ENCODE results near the gene SH2D4B.

SH2D4B gene

DNA sequence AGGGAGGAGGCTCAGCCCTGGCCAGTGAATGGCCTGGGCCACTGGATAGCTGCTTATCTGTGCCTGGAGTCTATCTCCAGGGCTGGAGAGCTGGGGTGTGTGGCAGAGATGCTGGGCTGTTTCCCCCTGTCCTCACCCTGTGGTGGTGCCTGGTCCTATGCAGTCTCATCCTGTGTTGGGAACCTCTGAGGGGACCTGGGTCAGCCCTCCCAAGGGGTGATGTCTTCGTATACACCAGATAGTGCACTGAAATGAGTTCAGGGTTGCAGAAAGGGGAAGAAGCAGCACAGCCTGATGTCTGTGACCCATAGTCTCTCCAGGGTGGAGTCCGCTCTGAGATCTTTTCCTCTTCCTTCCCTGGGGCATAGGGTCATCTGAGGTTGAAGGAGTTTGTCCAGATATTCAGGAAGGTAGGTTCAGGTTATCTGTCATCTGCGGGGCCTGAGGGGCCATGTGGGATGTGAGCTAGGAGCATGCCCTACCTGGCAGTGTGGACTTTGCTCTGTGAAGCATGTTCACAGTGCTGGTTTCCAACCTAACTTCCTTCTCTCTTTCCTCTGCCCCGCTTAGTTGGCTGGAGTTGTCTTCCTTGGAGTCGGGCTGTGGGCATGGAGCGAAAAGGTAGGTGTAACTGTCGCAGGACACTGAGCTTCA is 33.4 kb upstream of the SH2D4B start:
- no peak for DNase-seq (ENCODE audit: low read depth in 2 of 2)

DNA sequence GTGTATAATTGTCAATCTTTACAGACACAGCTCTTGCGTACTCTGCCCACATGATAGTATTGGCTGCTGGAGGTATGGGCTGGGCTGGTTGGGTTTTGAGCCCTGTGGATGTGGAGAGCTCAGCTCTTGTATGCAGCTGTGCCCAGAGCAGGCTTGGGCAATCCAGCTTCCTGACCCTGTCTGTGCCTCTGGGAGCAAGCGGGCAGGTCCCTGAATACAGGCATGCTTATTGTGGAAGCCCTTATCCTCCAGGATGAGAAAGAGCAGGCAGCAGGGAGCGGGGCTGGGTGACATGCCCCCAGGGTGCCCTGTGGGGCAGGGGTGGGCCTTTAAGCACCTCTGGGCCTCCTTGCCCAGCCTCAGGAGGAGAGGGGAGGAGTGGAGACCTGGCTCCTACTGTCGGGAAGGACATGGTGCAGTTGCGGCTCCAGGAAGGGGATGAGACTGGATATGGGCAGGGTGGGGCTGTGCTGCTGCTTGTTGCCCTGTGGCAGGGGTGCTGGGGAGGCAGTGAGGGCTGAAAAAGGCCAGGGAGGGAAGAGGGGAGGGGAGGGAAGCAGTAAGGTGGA is 32.7 kb upstream of the SH2D4B start:
- DNase-seq (ENCODE audit: low read depth in 2 of 2), result no peak

DNA sequence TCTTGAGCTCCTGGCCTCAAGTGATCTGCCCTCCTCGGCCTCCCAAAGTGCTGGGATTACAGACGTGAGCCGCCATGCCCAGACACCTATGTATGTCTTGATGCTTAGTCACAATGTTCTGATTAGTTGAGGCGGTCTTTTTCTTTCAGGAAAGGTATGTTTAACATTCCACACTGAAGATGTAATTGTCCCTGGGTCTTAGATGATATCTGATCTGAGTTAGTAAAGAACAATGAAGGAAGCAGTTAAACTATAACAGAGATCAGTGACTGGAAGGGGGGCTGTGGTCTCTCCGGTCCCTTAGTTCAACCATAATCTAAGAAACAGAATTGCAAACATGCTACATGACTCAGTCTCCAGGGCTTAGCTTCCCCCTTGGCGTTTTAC is 31.5 kb upstream of the SH2D4B start:
- DNase-seq (ENCODE audit: low read depth in 2 of 2), result no peak

DNA sequence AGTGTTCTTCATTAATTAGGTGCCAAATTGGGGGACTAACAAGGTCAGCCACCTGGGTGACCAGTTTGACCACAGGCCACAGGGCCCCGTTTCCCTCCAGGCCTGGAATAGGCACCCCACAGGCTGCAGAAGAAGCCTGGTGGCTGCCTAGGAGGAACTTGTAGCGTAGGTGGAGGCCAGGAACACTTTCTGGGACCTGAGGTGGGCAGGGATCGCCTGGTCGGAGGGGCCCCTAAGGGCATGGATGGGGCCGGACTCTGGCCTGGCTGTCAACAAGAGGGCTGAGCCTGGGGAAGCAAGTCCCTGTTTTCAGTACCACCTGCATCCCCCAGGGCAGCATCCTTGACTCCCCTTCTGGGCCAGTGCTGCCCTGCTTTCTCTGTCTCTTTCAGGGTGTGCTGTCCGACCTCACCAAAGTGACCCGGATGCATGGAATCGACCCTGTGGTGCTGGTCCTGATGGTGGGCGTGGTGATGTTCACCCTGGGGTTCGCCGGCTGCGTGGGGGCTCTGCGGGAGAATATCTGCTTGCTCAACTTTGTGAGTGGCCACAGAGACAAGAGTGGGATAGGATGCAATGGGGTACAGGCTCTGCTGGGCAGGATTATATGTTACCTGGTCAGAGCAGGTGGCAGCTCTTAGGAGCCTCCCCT is 30.7 kb upstream of the SH2D4B start:
- no peak for DNase-seq (ENCODE audit: low read depth in 2 of 2)

DNA sequence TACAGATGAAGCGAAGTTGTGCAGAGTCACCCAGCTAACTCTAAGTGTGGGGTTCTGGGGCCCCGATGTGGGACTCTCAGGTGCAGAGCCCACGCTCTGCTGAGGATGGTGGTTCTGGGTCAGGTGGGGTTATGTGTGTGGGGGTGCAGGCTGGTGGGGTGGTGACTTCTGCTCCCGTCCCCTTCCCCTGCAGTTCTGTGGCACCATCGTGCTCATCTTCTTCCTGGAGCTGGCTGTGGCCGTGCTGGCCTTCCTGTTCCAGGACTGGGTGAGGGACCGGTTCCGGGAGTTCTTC is 28.6 kb upstream of the SH2D4B start:
- no peak for DNase-seq (ENCODE audit: low read depth in 2 of 2)

DNA sequence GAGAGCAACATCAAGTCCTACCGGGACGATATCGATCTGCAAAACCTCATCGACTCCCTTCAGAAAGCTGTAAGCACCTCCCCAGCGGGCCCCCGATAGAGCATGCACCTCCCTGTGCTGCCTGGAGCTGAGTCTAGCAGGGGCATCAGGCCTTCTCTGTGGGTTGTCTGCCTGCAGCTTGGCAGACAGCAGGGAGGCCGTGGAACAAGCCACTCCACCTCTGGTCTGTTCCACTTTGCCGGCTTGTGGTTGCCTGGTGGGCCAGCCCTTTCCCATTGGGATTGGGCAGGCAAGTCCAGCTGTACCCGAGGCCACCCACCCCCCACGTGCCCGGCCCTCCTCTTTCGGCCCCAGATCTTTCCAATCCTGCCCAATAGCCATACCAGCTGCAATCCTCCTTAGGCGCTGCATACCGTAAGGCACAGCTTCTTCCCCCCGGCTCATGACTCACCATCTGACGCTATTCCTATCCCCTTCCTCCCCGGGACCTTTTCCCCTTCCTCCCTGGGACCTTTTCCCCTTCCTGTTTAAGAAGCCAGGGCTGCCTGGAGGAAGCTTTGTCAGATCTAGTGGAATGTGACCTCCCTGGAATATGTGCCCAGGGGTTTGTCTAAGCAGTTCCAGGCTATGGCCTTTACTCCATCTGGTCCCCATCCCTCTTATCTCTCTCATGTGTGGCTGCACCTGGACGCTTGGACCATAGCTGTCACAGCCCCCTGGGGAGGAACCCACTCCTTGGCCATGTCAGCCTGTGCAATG is 28.1 kb upstream of the SH2D4B start:
- no peak for DNase-seq (ENCODE audit: low read depth in 2 of 2)

DNA sequence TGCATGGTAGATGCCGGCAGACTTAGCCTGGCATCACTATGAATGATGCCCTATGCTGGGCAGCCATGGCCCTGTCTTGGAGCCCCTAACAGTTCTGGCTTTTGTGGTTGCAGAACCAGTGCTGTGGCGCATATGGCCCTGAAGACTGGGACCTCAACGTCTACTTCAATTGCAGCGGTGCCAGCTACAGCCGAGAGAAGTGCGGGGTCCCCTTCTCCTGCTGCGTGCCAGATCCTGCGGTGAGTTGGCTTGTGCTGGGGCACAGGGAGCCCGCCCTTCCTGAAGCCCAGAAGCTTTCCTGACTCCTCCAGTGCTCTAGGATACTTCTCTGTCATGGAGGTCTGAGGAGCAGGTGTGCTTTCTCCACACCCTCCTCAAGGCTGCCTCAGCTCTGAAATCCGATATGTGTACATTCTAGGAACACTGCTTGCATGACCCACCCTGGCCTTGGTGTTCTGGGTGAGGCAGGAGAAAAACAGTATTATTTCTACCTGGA is 25.6 kb upstream of the SH2D4B start:
- no peak for DNase-seq (ENCODE audit: low read depth in 2 of 2)

DNA sequence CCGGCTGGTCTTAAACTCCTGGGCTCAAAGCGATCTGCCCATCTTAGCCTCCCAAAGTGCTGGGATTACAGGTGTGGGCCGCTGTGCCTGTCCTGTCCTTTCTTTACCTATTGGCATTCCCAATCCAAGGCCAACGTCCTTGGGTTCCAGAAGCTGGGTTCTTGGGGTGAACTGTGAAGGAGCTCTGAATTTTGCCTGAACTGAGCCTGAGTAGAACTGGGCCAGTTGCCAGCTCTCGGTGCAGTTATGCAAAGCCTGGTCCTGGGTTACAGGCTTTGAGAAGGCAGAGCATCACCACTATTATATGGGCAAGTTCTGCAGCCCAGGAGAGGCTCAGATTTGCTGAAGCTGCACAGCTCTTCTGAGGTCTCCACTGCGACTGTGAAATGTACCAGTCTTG is 24.6 kb upstream of the SH2D4B start:
- DNase-seq (ENCODE audit: low read depth in 2 of 2), result no peak

DNA sequence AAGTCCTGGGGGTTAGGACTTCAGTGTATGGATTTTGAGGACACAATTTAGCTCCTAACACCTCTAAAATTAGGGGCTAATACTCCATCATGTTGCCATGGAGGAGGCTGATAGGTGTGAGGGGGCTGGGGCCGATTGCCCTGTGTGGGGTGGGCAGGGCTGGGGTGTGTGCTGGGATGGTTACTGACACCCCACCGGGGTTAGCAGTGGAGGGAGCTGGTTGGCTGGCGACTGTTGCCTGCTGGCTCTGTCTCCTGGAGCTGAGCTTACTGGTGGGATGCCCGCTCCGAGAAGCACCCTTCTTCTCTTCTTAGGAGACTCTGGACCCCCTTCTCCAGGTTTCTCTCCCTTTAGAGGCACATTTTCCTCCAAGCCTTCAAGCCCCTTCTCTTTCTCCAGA is 22.2 kb upstream of the SH2D4B start:
- DNase-seq (ENCODE audit: low read depth in 2 of 2), result no peak

DNA sequence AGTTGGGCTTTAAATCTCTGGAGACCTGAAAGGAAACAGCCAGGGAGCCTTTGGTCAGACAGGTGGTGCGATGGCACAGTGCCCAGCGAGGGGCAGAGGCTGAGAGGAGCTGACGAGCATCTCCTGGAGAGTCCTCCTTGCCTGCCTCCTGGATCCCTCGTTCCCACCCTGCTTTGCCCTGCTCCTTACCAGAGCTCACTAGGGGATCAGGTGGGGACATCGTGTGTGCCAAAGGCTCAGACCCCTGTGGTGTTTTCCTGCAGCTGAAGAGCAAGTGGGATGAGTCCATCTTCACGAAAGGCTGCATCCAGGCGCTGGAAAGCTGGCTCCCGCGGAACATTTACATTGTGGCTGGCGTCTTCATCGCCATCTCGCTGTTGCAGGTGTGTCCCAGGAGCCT is 21.8 kb upstream of the SH2D4B start:
- DNase-seq (ENCODE audit: low read depth in 2 of 2), result no peak

DNA sequence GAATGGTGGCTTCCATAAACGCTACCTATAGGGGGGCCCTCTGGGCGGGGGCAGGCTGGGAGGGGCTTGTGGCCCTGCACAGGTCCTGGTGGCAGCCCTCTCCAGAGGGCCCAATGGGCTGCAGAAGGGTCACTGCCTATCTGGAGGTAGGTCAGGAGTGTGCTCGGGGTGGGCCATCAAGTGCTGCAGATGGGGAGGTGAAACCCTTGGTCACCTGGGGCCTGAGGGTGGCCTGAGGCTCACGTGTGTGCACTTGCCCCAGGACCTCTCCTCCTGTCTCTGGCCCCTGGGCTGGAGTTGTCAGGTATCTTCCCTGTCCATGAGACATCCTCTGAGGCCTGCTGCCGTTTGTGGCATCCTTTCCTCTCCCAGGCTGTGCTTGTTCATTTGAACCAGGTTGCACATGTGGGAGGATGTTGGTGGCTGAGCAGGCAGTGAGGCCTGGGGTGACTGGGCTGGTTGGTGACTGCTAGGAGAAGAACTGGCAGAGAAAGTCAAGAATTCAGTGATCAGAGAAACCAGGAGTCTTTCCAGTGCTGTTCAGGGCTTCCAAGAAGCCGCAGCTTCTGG is 21.1 kb upstream of the SH2D4B start:
- no peak for DNase-seq (ENCODE audit: low read depth in 2 of 2)

DNA sequence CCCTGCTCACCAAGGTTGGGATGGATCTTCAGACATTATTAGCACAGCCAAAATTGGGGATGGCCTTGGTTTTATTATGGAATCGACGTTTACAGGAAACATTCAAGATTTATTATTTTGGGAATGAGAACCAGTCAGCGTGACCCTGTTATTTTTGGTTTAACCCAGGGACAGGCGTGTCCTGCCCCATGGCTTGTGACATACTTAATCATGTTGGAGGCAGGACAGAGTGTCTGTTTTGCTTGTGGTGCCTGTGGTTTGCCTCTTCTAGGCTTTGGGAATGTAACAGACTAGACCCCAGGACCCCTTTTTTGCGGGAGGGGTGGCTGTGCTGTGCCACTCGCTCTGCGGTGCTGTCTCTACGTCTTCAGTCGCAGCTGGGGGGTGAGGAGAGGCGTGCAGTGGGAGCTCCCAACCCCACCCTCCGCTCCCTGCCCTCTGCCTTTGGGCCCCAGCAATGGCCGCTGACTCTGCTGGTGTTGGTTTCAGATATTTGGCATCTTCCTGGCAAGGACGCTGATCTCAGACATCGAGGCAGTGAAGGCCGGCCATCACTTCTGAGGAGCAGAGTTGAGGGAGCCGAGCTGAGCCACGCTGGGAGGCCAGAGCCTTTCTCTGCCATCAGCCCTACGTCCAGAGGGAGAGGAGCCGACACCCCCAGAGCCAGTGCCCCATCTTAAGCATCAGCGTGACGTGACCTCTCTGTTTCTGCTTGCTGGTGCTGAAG is 20.1 kb upstream of the SH2D4B start:
- DNase-seq (ENCODE audit: low read depth in 2 of 2), result no peak

DNA sequence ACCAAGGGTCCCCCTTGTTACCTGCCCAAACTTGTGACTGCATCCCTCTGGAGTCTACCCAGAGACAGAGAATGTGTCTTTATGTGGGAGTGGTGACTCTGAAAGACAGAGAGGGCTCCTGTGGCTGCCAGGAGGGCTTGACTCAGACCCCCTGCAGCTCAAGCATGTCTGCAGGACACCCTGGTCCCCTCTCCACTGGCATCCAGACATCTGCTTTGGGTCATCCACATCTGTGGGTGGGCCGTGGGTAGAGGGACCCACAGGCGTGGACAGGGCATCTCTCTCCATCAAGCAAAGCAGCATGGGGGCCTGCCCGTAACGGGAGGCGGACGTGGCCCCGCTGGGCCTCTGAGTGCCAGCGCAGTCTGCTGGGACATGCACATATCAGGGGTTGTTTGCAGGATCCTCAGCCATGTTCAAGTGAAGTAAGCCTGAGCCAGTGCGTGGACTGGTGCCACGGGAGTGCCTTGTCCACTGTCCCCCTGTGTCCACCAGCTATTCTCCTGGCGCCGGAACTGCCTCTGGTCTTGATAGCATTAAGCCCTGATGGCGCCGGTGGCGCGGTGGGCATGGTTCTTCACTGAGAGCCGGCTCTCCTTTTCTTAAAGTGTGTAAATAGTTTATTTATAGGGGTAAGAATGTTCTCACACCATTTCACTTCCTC is 19.4 kb upstream of the SH2D4B start:
- DNase-seq (ENCODE audit: low read depth in 2 of 2), result no peak

DNA sequence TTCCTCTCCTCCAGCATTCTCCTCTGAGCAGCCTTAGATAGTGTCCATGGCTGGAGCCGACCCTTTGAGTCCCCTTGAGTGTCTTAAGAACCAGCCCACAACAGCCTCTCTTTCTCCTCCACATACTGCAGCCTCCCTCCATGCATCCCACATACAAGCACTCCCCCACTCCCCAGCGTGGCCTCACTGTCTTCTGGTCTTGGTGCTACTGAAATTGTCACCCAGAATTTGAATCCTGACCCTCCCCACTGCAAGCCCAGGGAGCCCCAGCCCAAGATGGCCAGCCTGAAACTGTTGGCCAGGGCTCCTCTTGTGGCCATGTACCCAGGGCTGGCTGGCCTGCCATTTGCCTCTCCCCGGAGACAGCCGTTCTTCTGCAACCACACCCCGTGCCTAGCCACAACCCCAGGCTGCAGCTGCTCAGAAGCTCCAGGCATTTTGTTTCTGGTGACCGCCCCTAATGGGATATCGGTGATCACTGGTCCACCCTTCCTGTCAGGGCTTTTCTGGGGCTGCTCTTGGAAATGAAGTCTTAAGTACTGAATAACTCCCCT is 18.8 kb upstream of the SH2D4B start:
- no peak for DNase-seq (ENCODE audit: low read depth in 2 of 2)

DNA sequence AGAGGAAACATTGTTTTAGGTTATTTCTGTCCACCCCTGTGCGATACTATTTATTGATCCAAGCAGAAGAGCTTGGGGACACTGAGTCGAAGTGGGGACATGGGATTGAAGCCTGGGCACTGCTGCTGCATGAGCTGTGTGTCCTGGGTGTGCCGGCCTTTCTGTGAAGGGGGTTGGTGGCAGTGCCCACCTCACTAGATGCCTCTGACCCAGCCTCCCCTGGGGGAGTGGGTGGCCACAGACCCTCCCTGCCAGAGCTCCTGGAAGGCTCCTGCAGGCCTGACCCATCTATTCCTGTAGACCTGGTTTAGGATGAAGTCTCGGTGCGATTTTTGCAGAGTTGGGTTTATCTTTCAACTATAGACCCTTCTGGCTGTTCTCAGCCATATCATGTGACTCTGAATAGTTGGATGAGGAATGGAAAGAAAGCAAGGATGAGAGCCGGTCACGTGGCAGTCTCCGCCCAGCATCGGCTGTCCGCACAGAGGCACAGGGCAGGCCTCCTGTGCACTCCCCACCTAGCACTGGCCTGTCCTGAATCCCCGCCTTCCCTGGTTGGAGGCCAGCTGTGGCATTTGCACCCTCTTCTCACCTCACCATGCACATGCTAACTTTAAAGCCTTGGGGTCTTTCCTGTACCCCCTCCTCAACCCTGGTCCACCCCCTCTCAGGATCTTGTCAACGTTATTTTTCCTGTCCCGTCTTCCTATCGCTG is 17.6 kb upstream of the SH2D4B start:
- no peak for DNase-seq (ENCODE audit: low read depth in 2 of 2)

DNA sequence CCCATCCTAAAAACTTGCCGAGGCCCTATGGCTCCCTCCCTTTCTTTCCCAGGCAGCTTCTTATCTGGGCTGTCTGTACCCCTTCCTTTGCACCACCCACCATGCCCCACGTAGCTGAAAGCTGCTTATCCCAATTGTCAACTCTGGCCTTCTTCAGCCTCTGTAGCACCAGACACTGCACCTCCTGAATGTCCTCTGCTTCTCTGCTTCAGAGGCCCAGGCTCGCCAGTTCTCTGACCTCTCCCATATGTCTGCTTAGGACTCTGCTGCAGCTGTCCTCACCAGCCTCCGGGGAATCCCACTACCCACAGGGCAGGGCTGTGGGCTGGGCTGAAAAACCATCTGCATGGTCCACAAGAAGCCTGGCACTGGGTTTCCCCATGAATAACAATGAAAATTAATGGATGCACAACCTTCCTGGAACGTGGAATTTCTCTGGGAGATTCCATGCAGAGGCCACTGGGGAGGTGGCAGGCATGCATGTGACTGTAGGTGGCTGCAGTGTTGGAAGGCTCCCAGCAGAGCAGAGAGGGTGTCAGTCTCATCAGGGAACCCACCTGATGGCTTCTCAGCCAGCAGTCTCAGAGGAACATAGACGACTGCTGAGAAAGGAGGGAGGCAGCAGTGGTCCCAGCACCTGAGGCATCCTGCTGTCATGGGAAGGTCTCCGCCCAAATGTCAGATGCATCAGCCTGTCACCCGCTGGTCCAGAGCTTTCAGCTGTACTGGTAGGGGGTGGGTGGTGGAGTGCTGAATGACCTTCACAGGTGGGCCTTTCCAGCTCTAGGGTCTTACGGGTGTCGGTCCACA is 16.8 kb upstream of the SH2D4B start:
- DNase-seq (ENCODE audit: low read depth in 2 of 2), result no peak

DNA sequence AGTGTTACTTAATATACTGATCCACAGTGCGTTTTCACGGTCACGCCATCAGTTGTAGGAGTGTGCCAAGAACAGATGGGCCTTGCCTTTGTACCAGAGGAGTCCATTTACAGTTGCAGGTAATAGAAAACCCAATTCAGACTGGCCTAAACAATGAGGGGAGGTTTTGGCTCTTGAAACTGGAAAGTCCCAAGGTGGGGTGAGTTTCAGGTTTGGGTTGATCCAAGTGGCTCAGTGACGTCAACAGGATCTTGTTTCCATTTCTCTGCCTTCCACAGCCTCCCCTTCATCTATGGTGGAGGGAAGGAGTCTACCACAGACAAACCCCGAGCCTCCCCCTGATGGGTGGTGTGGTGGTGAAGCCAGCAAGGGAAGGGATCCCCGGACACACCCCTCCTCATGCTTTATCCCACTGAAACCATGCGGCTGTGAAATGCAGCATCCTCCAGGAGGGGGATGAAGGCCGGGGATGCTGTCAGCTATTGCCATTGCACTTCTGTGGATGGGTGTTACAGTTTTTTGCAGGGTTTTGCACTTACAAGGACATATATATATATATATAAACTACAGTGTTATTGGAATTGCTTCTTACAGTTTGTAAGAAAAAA is 14.8 kb upstream of the SH2D4B start:
- DNase-seq (ENCODE audit: low read depth in 2 of 2), result no peak

DNA sequence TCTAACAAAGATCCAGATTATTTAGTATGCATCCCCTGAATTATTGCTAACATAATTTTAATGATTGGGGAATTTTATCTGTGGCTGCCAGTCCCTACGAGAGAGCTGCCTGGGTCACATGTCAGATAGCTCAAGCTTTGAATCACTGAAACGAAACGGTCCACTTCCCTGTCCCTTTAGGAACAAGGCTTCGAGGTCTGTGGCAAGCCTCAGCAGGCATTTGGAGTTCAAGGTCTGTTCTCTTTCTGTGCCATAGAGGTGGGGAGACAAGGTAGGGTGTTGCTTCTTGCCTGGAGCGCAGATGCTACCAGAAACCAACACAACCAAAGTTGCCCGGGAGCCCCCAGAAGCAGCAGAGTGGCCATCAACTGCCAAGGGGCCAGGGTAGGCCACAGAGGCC is 13.9 kb upstream of the SH2D4B start:
- no peak for DNase-seq (ENCODE audit: low read depth in 2 of 2)

All from activated CD8-positive, alpha-beta memory T cell treated with anti-CD3 and anti-CD28 coated beads for 4 hours (primary cell).